H1 (cell line): ENCODE results near the gene TIAM2. TPM values are rescaled to one million over a fixed set of nuclear protein-coding genes. Genes with fewer than 3 reads are reported as not detected.

Experiments
- BRCA1 ChIP-seq: IDR thresholded peaks from 2 replicates; pipeline ENCODE4 v1.6.1; 2012; ENCODE audit warnings: low read depth, low read length, improper control_type of control experiment
- CHD2 ChIP-seq: IDR thresholded peaks from 2 replicates; pipeline ENCODE4 v1.6.1; 2012; ENCODE audit warnings: low read length, improper control_type of control experiment
- GTF2F1 ChIP-seq: IDR thresholded peaks from 2 replicates; pipeline ENCODE4 v1.6.1; 2012; ENCODE audit warnings: low read depth, low read length, improper control_type of control experiment, borderline replicate concordance
- KDM1A ChIP-seq: fragments of 200-600, 300-600 bp; sonication (generic); IDR thresholded peaks from 2 replicates; pipeline ENCODE4 v1.7.1; 2016; ENCODE audit warnings: mild to moderate bottlenecking, low read length, borderline replicate concordance
- polyA plus RNA-seq, 7 experiments: library from polyadenylated mRNA; depleted of rRNA in 3 of 7; stranded (reverse) in 5 of 7; unstranded in 2 of 7; fragments of >200 nt in 5 of 7; fragments of 200-250 nt in 2 of 7; gene quantifications; 1 replicate in 5 of 7; 2 replicates in 1 of 7; 4 replicates in 1 of 7; pipeline versions ENCODE4 v1.2.1 to v1.2.3, GENCODE V29; 2011 to 2013; ENCODE audit warnings: missing spikeins in 2 of 7, mixed read lengths in 2 of 7
- total RNA-seq: library from RNA; stranded (reverse); fragmentation: NEBNext Ultra II Directional; extraction: Animal tissue kit (Norgen Biotek cat#: 25700); gene quantifications from 2 replicates; pipeline ENCODE4 v1.2.1, GENCODE V29; 2021

TIAM2 gene
- total and polyA plus RNA-seq, 2 of the 8 experiments (the other 6 are each of a cell fraction or from before 2014, with no cell fraction given) = 7.4 to 23.9 TPM

DNA sequence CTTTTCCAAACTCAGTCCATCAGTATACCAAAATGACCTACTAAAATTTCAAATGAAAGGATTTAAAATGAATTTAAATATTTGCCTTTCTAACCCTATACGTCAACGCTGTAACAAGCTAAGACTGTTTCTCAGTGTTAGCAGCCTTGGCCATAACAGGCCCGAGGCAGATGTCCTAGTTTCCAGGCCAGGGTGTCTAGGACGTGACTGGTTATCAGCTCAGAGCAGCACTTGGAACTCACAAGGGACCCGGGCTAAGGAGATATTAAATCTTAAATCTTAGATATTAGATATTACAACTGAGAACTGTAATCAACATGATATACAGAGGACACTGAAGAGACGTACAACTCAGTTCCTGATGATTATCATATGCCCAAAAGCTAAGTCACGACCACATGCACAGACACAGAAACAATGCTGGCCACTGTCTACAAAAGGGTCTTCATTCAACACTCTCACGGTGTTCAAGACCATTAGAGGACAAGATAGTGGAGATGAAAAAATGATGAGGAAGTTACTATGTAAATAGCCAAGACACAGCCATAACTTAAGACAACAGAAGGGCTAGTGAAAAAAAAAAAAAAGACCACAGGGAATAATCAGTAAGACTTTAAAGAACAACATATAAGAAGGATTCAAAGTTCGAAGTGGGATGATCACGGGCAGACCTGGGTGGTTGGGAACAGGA, 268.4 kb downstream of the TIAM2 start, which contains the start of gene CLDN20 (continued):
- TF ChIP-seq CHD2 = no peak
- no peak for TF ChIP-seq KDM1A
- TF ChIP-seq BRCA1 = no peak
- no peak for TF ChIP-seq GTF2F1
